Measurements from ENCODE around the gene PCSK5.
"Not testable (repeated sequence)": the region's sequence is repeated elsewhere in the genome, so short reads cannot be mapped to it uniquely, and the experiment has no call there.

The PCSK5 gene

DNA sequence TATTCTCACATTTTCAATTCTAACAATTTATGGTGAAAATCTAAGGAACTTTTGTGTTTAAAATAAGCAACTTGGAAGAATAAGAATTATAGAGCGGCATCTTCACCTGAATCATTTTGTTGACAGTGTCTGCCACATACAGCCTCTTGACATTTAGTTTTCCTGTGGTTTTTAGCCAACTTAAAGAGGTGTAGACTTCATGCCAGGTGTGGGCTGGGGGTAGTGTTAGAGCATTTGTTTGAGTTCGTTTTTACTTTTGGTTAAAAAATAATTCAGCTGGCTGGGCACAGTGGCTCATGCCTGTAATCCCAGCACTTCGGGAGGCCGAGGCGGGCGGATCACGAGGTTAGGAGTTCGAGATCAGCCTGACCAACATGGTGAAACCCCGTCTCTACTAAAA is 72.8 kb downstream of the PCSK5 start:
- not testable (repeated sequence) for DNase-seq (ENCODE audit: low spot score)

DNA sequence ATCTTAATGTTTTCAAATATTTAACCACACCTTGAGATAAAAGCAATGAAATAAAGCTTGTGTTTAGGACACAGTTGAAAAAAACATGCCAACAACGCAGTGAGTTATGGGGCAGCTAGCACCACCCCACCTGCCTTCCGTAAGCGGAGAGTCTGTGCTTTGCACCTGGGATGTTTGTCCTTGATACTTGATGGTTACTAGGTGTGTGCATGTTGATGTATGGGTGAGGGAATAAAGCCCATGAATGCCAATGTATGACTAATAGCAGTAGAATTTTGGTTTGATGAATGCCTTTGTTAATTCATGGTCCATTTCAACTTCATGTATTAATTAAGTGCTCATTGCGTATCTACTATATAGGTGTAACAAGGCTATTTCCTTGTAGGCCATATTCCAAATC is 74.0 kb downstream of the PCSK5 start:
- DNase-seq (ENCODE audit: low spot score): peak; percentile 26

DNA sequence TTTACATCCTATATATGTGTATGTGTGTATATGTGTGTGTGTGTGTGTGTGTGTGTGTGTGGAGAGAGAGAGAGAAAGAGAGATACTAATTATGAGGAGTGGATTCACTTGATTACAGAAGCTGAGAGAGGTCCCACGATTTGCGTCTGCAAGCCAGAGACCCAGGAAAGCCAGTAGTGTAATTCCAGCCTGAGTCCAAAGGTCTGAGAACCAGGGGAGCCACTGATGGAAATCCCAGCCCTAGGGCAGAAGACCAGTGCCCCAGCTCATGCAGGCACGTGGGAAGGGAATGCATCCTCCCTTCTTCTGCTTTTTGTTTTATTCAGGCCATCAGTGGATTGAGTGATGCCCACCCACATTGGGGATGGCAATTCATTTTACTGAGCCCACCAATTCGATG is 74.8 kb downstream of the PCSK5 start:
- no peak for DNase-seq (ENCODE audit: low spot score)

DNA sequence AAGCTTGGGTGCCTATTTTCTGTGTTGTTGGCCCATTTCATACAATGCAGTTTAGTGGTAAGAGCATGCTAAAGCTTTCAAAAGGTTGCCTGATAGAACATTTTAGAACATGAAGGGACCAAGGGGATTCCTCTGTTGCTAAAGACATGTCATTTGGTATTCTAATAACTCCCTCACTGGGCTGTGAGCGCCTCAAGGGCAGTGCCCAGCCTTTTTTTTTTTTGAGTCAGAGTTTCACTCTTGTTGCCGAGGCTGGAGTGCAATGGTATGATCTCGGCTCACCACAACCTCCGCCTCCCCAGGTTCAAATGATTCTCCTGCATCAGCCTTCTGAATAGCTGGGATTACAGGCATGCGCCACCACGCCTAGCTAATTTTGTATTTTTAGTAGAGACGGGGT is 77.1 kb downstream of the PCSK5 start:
- DNase-seq (ENCODE audit: low spot score): no peak

- DNase-seq (ENCODE audit: low spot score): no peak
These were observed 83.7 kb downstream of the PCSK5 start for GRCh38 chr9:75974016-75974766.

- no peak for DNase-seq (ENCODE audit: low spot score)
These were observed 84.6 kb downstream of the PCSK5 start for GRCh38 chr9:75975071-75975470.

DNA sequence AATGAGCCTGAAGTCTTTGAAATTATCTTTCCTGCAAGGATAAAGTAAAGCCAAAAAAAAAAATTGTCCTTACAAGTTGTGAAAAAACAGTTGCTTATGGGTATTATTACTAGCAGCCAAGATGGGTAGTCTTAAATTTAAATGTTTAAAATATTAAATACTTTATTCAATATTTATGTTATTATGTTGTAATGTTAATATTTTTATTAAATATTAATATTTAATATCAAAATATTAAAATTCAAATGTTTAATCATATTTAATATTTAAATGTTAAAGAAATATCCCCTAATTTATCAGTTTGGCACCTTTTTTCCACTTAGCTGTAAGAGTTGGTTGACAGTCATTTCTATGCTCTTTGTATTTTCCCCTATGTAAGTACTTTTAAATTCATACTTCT is 86.1 kb downstream of the PCSK5 start:
- no peak for DNase-seq (ENCODE audit: low spot score)

- peak; percentile 8 for DNase-seq (ENCODE audit: low spot score)
These were observed 88.9 kb downstream of the PCSK5 start for GRCh38 chr9:75979362-75979761.

- no peak for DNase-seq (ENCODE audit: low spot score)
These were observed 93.0 kb downstream of the PCSK5 start for GRCh38 chr9:75983319-75984045.

GRCh38 chr9:75985515-75985914 is 95.0 kb downstream of the PCSK5 start:
- DNase-seq (ENCODE audit: low spot score): no peak

GRCh38 chr9:75988663-75989062 is 98.2 kb downstream of the PCSK5 start:
- no peak for DNase-seq (ENCODE audit: low spot score)

DNA sequence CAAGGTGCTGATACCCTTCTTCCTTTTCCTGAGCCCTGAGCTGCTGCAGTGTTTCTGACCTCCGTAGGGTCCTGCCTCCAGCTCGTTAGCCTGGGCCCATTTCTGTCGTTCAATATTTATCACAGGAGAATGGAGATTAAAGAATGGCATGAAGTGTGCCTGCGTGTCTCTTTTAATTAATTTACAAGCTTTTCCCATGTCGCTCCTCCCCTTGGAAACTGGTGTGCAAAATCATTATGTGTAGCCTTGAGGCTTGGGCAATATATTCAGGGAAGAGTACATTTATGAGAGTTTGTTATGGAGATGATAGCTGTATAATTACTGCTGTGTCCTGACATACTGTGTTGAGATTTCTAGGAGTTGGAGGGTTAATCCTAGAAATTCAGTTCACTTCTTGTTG is 99.7 kb downstream of the PCSK5 start:
- DNase-seq (ENCODE audit: low spot score): no peak

DNA sequence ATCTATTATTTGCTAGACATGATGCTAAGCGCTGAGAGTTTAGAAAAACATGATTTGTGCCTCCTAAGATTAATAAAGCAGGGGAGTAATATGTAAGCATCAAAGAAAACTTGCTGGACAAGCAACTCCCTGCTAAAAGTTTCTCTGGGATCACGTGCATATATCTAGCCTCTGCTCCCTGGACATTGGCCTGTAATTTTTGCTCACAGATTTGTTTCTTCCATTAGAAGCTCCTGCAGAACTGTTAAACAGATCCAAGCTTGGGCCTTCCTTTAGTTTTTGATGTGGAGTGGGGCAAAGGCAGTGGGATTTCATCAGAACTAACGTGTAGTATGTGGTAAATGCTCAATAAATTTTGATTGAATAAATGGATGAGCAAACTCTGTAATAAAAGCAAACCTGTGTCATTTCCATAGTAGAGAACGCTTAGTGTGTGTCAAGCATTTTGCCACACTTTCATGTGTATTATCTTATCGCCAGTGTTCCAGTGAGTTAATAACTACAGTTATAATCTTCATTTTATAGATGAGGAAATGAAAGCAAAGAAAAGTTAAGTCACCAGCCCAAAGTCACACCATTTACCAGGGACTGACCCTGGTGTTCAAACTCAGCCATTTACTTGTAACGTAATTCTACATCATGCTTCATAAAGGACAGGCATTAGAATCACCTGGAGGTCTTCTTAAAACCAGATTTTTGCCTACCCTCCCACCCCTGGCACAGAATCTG is 100.3 kb downstream of the PCSK5 start:
- no peak for DNase-seq (ENCODE audit: low spot score)

- DNase-seq (ENCODE audit: low spot score): no peak
These were observed 102.2 kb downstream of the PCSK5 start for GRCh38 chr9:75992482-75993206.

DNA sequence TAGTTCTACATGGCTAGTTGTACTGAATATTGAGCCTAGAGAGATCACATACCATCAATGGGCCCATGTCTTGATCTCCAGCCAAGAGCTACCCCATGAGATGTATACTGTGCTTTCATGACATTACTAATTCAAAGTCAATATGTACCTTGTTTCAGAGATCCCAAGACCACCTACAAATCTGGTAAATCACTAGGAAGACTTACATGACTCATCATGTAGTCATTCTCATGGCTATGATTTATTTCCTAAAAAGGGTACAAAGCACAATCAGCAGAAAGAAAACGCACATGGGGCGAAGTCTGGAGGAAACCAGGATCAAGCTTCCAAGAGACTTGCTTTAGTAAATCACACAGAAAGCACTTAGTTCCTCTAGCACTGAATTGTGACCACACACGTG is 103.0 kb downstream of the PCSK5 start:
- peak; percentile 12 for DNase-seq (ENCODE audit: low spot score)

DNA sequence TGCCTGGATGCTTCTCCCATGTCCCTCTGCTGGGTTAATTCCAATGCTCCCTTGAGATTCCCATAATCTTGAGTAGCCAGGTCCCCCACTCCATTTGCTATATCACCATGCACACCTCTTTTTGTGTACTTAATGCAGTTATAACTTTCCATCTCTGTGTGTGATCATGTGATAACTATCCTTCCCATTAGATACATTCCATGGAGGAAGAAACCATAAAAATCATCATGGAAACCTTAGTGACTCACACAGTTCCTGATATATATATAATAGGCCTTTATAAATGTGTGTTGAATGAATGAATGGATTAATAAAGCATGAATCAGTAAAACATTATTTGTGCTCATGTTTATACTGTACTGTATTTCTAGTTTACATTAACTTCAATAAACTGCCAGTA is 104.6 kb downstream of the PCSK5 start:
- DNase-seq (ENCODE audit: low spot score): no peak

GRCh38 chr9:75996726-75997125 is 106.3 kb downstream of the PCSK5 start:
- peak; percentile 15 for DNase-seq (ENCODE audit: low spot score)

GRCh38 chr9:75997206-75997605 is 106.7 kb downstream of the PCSK5 start:
- DNase-seq (ENCODE audit: low spot score): no peak

- DNase-seq (ENCODE audit: low spot score): no peak
These were observed 107.8 kb downstream of the PCSK5 start for GRCh38 chr9:75998096-75998780.

- DNase-seq (ENCODE audit: low spot score): no peak
These were observed 111.0 kb downstream of the PCSK5 start for GRCh38 chr9:76001459-76001858.

DNA sequence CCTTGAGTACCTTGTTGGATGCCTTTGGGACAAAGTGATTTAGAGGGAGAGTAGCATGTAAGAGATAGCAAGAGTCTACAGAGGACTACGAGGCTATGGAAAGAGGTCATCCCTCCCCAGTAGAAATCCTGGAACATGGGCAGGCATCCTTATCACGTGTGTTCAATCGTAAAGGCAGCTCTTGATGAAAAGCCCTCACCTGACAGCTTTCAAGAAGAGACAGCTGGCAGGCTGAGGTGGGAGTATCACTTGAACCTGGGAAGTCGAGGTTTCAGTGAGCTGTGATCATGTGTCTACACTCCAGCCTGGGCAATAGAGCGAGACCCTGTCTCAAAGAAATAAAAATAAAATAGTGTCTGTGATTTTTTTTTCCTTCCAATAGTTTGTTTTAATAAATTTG is 112.6 kb downstream of the PCSK5 start:
- no peak for DNase-seq (ENCODE audit: low spot score)

DNA sequence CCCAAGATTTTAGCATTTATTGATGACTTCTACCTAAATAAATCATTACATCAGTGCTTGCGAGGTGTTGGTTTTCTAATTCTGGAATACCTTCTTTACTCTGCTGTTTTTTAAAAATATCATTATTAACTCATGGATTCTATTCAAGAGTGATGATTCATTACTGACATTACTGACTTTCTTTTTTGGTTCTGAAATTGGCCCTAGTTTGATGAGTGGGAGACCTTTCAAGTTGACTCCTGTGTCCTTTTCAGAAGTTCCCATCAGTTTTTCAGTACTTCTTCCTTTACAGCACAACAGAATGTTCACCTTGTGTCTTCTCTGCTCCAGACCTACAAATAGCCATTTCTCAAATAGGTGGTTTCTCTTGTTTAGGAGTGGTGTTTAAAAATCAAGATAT is 114.1 kb downstream of the PCSK5 start:
- no peak for DNase-seq (ENCODE audit: low spot score)

Measured in LoVo (cell line).